NCI-H1092 treated with DMSO at 0.1 percent for 48 hours (cell line): ENCODE results near the gene PTGR3.

Source experiments
- DNase-seq: peaks from one replicate; lab custom pipeline; 2025; lab: John Stamatoyannopoulos, UW

Gene PTGR3, protein sequence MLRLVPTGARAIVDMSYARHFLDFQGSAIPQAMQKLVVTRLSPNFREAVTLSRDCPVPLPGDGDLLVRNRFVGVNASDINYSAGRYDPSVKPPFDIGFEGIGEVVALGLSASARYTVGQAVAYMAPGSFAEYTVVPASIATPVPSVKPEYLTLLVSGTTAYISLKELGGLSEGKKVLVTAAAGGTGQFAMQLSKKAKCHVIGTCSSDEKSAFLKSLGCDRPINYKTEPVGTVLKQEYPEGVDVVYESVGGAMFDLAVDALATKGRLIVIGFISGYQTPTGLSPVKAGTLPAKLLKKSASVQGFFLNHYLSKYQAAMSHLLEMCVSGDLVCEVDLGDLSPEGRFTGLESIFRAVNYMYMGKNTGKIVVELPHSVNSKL

DNA sequence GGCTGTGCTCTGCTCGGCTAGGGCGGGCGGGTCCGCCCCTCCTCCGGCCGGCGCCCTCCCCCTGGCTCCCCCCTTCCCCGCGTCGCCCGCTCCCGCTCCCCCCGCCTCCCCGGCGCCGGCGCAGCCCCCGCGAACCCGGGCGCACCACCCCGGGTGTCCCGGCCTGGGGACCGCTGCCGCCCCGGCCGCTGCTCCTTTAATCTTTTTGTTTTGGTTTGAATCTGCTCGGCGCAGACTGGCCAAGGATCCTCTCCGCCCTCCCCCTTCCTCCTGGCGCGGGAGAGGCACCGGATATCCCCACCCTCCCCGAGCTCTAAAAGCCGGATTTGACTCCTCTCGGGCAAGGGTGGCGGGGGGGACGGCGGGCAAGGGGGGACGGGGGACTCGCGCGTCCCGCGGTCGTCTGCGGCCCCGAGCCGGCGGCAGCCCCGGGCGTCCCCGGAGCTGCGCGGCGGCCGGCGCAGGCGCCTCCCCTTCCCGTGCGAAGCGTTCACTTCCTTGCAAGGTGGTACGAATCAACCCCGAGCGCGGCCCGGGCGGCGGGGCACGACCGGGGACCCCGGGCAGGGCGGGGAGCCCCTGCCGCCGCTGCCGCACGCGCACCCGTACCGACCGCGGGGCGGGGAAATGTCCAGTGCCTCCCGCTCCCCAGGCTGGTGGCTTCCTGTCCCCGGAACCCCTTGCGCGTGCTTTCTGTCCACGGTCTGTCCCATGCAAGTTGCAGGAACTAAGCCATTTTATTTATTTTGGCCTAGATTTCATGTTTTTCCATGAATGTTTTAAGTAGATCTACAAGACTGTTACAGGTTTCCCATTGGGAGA is at the start of gene PTGR3:
TSS of gene PTGR3 (minus strand) at position 11 of the 822 bp plus-strand sequence. CDS start 81 bp downstream, outside the sequence.
- peak; percentile 84 for DNase-seq

DNA sequence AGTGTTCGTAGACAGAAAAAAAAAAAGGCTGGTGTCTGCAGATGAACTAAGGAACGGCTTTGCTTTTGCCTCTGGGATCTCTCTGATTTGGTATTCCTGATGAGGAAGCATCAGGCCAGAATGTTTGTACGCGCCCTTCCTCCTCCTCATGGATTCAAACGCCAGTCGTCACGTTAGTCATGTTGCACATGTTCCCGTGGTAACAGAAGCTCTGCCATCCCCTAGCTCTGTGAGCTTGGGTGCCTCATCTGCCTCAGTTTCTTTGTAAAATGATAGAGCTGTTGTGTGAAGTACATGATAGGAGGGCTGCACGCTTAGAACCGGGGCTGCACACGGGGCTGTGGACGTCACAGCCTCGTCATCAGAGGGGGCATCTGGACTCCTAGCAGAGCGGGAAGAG is 48.7 kb upstream of the PTGR3 start:
- no peak for DNase-seq

DNA sequence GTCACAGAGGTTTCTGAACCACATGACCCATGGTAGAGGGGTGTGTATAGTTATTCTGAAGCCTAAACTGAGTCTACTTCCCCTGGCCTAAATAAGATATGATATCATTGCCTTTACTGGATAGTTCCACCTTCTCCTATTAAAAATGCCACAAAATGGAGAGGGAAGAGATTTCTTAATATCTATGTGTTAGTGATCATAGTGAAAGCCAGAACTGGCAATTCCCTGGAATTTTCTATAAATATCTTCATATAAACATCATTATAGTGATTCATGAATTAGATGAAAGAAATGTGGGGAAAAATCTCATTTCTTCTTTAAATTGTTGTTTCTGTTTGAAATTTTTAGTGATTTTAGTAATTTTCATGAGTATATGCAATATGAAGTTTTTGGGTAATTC is 47.4 kb upstream of the PTGR3 start:
- DNase-seq, result no peak

GRCh38 chr18:75255094-75255493 is 46.2 kb upstream of the PTGR3 start:
- no peak for DNase-seq

- DNase-seq, result no peak
These were observed 44.8 kb upstream of the PTGR3 start for GRCh38 chr18:75253784-75254183.

DNA sequence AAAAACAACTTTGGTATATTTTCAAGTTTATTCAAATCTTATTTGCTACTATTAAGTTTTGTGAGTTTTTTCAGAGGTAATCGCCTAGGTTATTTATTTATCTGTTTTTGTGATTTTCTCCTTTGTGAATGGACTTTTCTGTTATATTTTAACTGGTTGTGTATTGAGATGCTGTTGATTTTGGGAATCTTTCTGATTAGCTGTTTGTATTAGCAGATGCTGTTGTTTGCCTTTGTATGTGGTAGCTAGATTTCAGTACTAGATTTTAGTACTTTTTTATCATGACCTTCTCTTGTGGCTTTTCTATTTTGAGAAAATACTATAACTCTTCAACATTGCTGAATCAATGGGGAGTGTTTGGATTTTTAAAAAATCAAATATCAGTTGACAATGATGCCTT is 44.1 kb upstream of the PTGR3 start:
- no peak for DNase-seq

GRCh38 chr18:75252136-75252535 is 43.2 kb upstream of the PTGR3 start:
- no peak for DNase-seq

GRCh38 chr18:75251466-75251865 is 42.5 kb upstream of the PTGR3 start:
- no peak for DNase-seq

GRCh38 chr18:75250471-75250821 is 41.5 kb upstream of the PTGR3 start:
- no peak for DNase-seq

GRCh38 chr18:75249672-75250470 is 40.9 kb upstream of the PTGR3 start:
- DNase-seq, result no peak

DNA sequence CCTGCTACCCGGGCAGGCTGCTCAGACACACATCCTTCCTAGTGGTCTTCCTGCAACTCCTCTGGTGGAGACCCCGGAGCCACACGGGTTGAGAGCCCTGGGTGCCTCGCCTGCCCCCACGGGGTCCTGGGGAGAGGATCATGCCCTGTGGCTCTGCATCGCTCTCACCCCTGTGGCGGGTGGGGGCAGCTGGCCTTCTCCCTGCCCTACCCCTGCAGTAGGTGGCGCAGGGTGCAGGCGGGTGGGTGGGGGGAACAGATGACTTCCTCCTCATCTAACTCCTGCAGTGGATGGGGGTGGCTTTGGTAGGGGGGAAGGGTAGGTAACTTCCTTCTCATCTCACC is 40.2 kb upstream of the PTGR3 start:
- DNase-seq, result no peak

DNA sequence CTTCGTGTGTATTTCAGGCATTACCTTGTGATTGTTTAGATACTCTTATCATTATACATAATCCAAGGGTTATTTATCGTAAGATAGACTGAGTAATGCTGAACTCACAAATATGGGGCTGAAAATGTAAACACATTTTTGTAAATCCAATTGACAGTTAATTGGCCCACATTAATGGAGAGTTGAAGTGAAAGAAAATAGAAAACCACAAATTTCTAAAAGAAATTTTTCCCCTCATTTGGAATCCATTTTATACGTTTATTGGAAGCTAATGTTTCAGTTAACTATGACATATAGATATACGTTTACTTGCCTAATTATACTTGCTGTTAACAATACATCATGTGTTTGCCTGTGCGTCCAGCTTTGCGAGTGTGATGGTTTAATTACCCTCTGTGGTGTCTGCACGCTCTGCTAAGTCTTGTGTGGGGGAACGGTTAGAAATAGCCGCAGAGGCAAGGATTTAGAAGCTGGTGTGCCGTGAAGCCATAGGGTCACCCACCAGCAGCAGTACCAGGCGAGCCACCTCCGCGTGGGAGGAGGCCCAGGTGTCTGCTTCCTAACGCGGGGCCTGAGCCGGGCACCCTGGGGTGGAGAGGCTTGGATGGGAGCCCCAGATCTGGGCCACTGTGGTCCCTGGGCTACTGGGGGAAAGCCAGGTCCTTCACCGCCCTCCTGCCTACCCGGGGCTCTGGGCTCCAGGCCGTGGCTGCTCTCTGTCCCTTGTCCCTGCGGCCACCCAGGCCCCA is 39.7 kb upstream of the PTGR3 start:
- peak; percentile 86 for DNase-seq

DNA sequence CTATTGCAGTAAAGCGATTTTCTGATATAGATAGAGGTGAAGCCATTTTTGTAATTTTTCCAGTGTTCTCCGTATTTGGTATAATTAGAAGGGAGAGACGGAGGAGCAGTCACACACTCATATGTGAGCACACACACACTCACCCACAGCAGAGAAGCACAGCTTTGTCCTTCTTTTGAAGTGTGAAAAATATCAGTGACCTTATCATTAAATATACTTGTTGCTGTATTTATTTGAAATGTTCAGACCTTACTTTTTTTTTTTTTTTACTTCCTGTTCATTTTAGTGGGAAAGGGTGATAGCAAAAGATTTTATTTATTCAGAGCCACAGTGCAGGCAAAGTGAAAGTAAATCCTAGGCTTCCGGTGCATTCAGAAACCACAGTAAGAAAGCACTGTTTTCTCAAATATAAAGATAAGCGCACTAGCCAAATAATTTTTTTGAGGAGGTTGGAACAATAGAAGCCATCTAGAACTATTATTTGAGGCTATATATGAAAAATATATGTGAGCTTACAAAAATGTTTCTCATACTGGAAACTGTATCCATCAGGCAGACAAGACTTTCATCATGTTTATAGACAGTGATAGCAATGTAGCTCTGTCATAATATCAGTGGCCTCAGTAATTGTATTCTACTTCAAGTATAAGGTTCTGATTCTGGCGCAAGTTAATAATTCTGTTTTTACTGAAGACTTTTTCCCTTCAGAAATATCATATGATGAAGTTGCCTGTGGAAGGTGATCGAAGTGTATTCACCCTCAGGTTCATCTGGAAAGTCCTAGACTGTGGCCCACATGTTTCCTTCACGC is 38.9 kb upstream of the PTGR3 start:
- DNase-seq, result peak; percentile 89

- peak; percentile 74 for DNase-seq
These were observed 38.0 kb upstream of the PTGR3 start for GRCh38 chr18:75246721-75247610.

DNA sequence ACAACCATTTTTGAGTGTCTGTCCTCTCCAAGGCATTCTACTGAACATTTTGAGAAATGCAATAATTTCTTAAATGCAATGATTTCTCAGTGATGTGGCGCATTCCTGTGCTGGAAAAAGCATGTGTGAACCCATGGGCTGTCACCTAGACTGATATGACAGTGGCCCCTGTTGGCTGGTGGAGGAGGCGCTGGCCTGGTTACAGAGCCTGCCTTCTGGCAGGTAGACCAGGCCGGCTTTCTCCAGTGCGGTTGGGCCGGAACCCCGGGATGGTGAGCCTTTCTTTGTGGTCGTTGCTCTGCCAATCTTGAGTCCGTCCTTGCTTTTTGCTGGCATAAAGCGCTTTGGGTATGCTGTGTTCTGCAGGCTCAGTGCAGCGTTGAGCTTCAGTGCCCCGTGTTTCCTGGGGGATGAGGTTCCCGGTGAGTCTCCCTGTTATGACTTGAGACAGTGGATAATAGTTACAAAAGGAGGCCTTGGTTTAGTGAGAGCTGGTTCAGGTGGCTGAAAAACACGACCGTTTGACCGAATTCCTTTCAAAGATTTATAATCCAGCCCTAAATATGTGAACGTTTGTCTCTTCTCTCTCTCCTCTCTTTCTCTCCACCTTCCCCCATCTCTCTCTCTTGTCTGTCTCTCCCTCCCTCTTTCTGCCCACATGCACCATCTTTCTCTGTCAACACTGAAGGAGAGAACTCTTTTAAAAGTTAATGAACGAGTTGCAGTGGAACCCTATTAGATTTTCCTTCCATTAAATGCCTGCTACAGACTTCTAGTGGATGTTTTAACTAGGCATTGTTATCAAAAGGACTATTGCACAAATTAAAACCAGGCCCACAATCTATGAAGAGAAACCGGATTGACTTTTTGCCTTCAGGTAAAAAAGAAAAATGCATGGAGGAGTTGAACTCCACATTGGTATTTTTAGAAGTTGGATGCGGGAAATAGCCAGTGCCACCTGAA is 35.7 kb upstream of the PTGR3 start:
- DNase-seq, result peak; percentile 48

DNA sequence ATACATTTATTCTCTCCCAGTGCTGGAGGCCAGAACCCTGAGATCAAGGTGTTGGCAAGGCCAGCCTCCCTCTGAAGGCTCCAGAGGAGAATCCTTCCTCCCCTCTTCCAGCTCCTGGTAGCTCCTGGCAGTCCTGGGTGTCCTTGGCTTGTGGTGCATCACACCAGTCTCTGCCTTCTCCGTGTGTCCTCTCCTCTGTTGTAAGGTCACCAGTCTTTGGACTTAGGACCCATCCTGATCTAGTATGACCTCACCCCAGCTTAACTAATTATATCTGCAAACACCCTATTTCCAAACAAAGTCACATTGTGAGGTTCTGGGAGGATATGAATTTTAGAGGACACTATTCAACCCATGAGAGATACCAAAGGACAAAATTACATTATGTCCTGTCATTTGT is 32.8 kb upstream of the PTGR3 start:
- DNase-seq, result no peak

- DNase-seq, result no peak
These were observed 31.5 kb upstream of the PTGR3 start for GRCh38 chr18:75240433-75240832.

DNA sequence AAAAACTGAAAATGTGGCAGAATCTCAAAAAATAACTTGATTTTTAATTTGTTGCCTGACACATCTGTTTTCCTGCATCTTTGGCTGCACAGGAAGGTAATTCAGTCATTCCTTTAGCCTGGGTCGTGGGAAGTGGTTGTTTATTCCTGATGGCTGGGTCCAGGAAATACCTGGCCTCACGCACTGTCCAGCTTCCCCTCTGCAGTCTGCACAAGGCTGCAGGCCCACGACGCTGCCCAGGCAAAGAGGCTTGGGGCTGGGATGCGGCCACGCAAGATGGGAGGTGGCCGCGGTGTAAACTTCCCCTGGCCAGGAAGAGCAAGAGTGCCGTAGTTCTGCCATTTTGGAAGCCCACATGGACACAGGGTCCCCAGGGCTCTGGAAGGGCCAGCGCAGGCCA is 29.8 kb upstream of the PTGR3 start:
- no peak for DNase-seq

GRCh38 chr18:75238100-75238499 is 29.2 kb upstream of the PTGR3 start:
- DNase-seq, result no peak
